ENCODE data around the gene RHAG. TPM values are rescaled to one million over a fixed set of nuclear protein-coding genes. Genes with fewer than 3 reads are reported as not detected.

RHAG gene
- total and polyA plus RNA-seq, 2 of the 8 experiments (the other 6 are each of a cell fraction or from before 2014, with no cell fraction given) = not detected

DNA sequence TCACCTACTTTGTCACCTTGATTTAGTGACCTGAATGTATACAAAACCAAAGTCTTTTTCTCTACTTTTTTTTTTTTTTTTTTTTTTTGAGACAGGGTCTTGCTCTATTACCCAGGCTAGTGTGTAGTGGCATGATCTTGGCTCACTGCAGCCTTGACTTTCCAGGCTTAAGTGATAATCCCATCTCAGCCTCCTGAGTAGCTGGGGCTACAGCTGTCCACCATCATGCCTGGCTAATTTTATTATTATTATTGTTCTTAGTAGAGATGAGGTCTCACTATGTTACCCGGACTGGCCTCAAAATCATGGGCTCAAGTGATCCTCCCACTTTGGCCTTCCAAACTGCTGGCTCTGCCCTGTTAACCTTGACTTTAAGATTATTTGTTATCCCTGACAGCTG, 39.2 kb upstream of the RHAG start:
- FAIRE-seq (no peak), DNase-seq (ENCODE audit: low read depth in 1 of 2, low spot score in 2 of 2) (no peak)
- WGBS, 2 experiments (ENCODE audit: extremely low coverage in 1 of 2, insufficient coverage in 1 of 2, insufficient read length in 1 of 2, insufficient replicate concordance in 2 of 2, low coverage in 1 of 2, low lambda C conversion rate in 2 of 2, missing lambda C conversion rate in 1 of 2) = 95% methylated on average over 1 of the region's 1 CpG; no CpG with 5 or more reads in 1 of the 2 experiments
- H3K9me3 ChIP-seq (ENCODE audit: insufficient read depth in 2 of 2, low read depth in 1 of 2, low read length in 1 of 2) = no peaks in the 10 kb centered on the region
- no peaks in the 10 kb centered on the region for H3K79me2 ChIP-seq (ENCODE audit: control insufficient read depth in 1 of 2, insufficient read depth in 2 of 2, low read length in 2 of 2)
- ChIA-PET CTCF (ENCODE audit: partially characterized antibody) (interaction anchor here (1.3 kb wide), 1 partner anchor 69 kb away, joined by 3 read pairs; no protein-coding TSS in a partner anchor), POLR2A (ENCODE audit: partially characterized antibody) (no interaction called here)
- no peak overlapping the region for H4K8ac ChIP-seq (ENCODE audit: extremely low read depth, insufficient read depth, low read length)
- no peak overlapping the region for H2BK5ac ChIP-seq (ENCODE audit: low read depth, low read length)
- no peak overlapping the region for H3K14ac ChIP-seq (ENCODE audit: insufficient read length)
- H3K4me2 ChIP-seq (ENCODE audit: insufficient read depth in 1 of 2, low read depth in 2 of 2, low read length in 2 of 2) = no peak overlapping the region
- no peak overlapping the region for H3K56ac ChIP-seq (replicated peaks; ENCODE audit: insufficient read length, low read depth, low read length)
- H3K23me2 ChIP-seq (ENCODE audit: low read depth, low read length) = no peaks in the 10 kb centered on the region
- no peak overlapping the region for H2AFZ ChIP-seq (ENCODE audit: low read length)
- no peaks in the 10 kb centered on the region for H3K79me1 ChIP-seq (ENCODE audit: low read depth, low read length)
- H3K9ac ChIP-seq (replicated peaks in 1 of 4; ENCODE audit: extremely low read depth in 1 of 4, low read depth in 3 of 4, low read length in 3 of 4) = no peak overlapping the region
- no peak overlapping the region for H2AK5ac ChIP-seq (ENCODE audit: low read depth, low read length)
- TF ChIP-seq, protein P1, sequence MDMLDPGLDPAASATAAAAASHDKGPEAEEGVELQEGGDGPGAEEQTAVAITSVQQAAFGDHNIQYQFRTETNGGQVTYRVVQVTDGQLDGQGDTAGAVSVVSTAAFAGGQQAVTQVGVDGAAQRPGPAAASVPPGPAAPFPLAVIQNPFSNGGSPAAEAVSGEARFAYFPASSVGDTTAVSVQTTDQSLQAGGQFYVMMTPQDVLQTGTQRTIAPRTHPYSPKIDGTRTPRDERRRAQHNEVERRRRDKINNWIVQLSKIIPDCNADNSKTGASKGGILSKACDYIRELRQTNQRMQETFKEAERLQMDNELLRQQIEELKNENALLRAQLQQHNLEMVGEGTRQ (IDR thresholded peaks at IDR 0.05; ENCODE audit: low read length) = no peak
- no peak for TF ChIP-seq ATF3 (IDR thresholded peaks at IDR 0.05; ENCODE audit: insufficient read depth, low read depth, low read length)
- TF ChIP-seq HDAC6 (IDR thresholded peaks at IDR 0.05; ENCODE audit: low read depth, low read length) = no peak
- no peak for TF ChIP-seq SP2 (IDR thresholded peaks at IDR 0.05; ENCODE audit: low read length)
- no peak for TF ChIP-seq PHF8 (conservative IDR thresholded peaks at IDR 0.05; ENCODE audit: low read depth, low read length)
- TF ChIP-seq JUND (IDR thresholded peaks at IDR 0.05; ENCODE audit: low read length) = no peak
- no peak overlapping the region for H3K27ac ChIP-seq (ENCODE audit: low read depth, low read length)
- no peak overlapping the region for H2BK15ac ChIP-seq (ENCODE audit: low read length)
- H3K4me3 ChIP-seq (ENCODE audit: extremely low read depth in 1 of 4, insufficient read depth in 2 of 4, low read depth in 3 of 4, low read length in 4 of 4) = no peak overlapping the region
- no peak overlapping the region for H2BK20ac ChIP-seq (ENCODE audit: low read length)
- no peak overlapping the region for H2BK12ac ChIP-seq (ENCODE audit: low read depth, low read length)
- no peaks in the 10 kb centered on the region for H3K4me1 ChIP-seq (replicated peaks in 1 of 4; ENCODE audit: control insufficient read depth in 3 of 4, insufficient read depth in 4 of 4, low read length in 3 of 4)
- H3K36me3 ChIP-seq (ENCODE audit: control insufficient read depth in 2 of 4, insufficient read depth in 4 of 4, low read length in 3 of 4) = no peaks in the 10 kb centered on the region
- H4K5ac ChIP-seq (ENCODE audit: insufficient read length, low read depth, low read length) = no peak overlapping the region
- H3K4ac ChIP-seq (replicated peaks; ENCODE audit: insufficient read length, low read depth, low read length) = no peak overlapping the region
- H2BK120ac ChIP-seq (replicated peaks; ENCODE audit: low read depth, low read length) = no peak overlapping the region
- no peak overlapping the region for H3K18ac ChIP-seq (ENCODE audit: extremely low read depth, low read length)
- H3K23ac ChIP-seq (ENCODE audit: insufficient read length) = no peak overlapping the region
- H4K91ac ChIP-seq (replicated peaks; ENCODE audit: insufficient read length, low read length) = no peak overlapping the region
- H4K20me1 ChIP-seq (replicated peaks in 1 of 2; ENCODE audit: control insufficient read depth in 1 of 2, insufficient read depth in 2 of 2, low read length in 2 of 2) = no peaks in the 10 kb centered on the region
- peaks cover 0 to 2% (median 0%) of the 10 kb centered on the region in 4 experiments; a peak in 1 of 7 replicates for H3K27me3 ChIP-seq (replicated peaks in 1 of 4; ENCODE audit: control insufficient read depth in 3 of 4, extremely low read depth in 1 of 4, insufficient read depth in 3 of 4, low read length in 3 of 4)
